IMR-90 (cell line): Measurements from ENCODE around the gene UBXN2A. TPM values are rescaled to one million over a fixed set of nuclear protein-coding genes. Genes with fewer than 3 reads are reported as not detected.

Source experiments
- ATAC-seq: fragments of 200-7000 bp; cut with Tn5 transposase; 2 replicates; pipeline ENCODE4 v1.9.1; 2020; ENCODE audit warnings: low read depth, mild to moderate bottlenecking, moderate library complexity
- BruUV-seq: library from RNA; stranded (reverse); fragments of 400-500 nt; replicated peaks from 2 replicates; lab custom pipeline; 2021; lab: Mats Ljungman, UMichigan
- CTCF ChIA-PET: fragments of 300-600 bp; formaldehyde crosslinking; extraction: SDS; loops from one replicate; lab custom pipeline; 2021; ENCODE audit warnings: antibody characterized with exemption; lab: Yijun Ruan, JAX
- POLR2A ChIA-PET: fragments of 300-600 bp; sonication (Branson Sonifier 250); formaldehyde crosslinking; loops from one replicate; lab custom pipeline; 2022; ENCODE audit warnings: antibody characterized with exemption; ENCODE audit not compliant: unreplicated experiment; lab: Charles Lee
- DNase-seq: peaks from one replicate; pipeline ENCODE4 v3.0.0; 2013
- H2AFZ ChIP-seq: replicated peaks from 2 replicates; pipeline ENCODE3; 2013; ENCODE audit warnings: low read length, mild to moderate bottlenecking; ENCODE audit not compliant: poor library complexity
- H2AK5ac ChIP-seq: 2 replicates; pipeline ENCODE4 v1.6.1; 2013; ENCODE audit warnings: low read depth, low read length, inconsistent platforms
- H2AK9ac ChIP-seq: replicated peaks from 2 replicates; pipeline ENCODE3; 2013; ENCODE audit warnings: mild to moderate bottlenecking, low read depth, low read length, moderate library complexity; ENCODE audit not compliant: poor library complexity
- H2BK120ac ChIP-seq: 2 replicates; pipeline ENCODE4 v1.6.1; 2013; ENCODE audit warnings: low read depth, low read length, inconsistent platforms
- H2BK15ac ChIP-seq: 3 replicates; pipeline ENCODE4 v1.6.1; 2013; ENCODE audit warnings: low read depth, low read length, inconsistent platforms
- H2BK20ac ChIP-seq: 2 replicates; pipeline ENCODE4 v1.6.1; 2013; ENCODE audit warnings: low read depth, mild to moderate bottlenecking, inconsistent platforms, low read length, moderate library complexity
- H2BK5ac ChIP-seq: 2 replicates; pipeline ENCODE4 v1.6.1; 2013; ENCODE audit warnings: mild to moderate bottlenecking, low read depth, low read length, inconsistent platforms; ENCODE audit not compliant: poor library complexity, severe bottlenecking
- H3K14ac ChIP-seq: replicated peaks from 2 replicates; pipeline ENCODE4 v1.6.1; 2013; ENCODE audit warnings: low read depth, low read length, inconsistent platforms
- H3K18ac ChIP-seq: 2 replicates; pipeline ENCODE4 v1.6.1; 2013; ENCODE audit warnings: low read depth, low read length, control low read depth
- H3K23ac ChIP-seq: 2 replicates; pipeline ENCODE4 v1.6.1; 2013; ENCODE audit warnings: low read depth, low read length, inconsistent platforms
- H3K27ac ChIP-seq: 2 replicates; pipeline ENCODE4 v1.5.1; 2013; ENCODE audit warnings: mild to moderate bottlenecking, control low read depth, low read length; ENCODE audit not compliant: insufficient read depth
- H3K27me3 ChIP-seq: 2 replicates; pipeline ENCODE4 v1.6.1; 2013; ENCODE audit warnings: low read length; ENCODE audit not compliant: control insufficient read depth, insufficient read depth
- H3K36me3 ChIP-seq: 2 replicates; pipeline ENCODE4 v1.6.1; 2013; ENCODE audit warnings: low read length, mixed read lengths; ENCODE audit not compliant: control insufficient read depth, insufficient read depth
- H3K4ac ChIP-seq: 2 replicates; pipeline ENCODE4 v1.6.1; 2013; ENCODE audit warnings: low read depth, low read length, inconsistent platforms
- H3K4me1 ChIP-seq: 2 replicates; pipeline ENCODE4 v1.6.1; 2013; ENCODE audit warnings: low read length, mixed read lengths; ENCODE audit not compliant: control insufficient read depth, insufficient read depth
- H3K4me2 ChIP-seq: 2 replicates; pipeline ENCODE4 v1.6.1; 2013; ENCODE audit warnings: low read depth, mild to moderate bottlenecking, control low read depth, low read length, moderate library complexity
- H3K4me3 ChIP-seq: 2 replicates; pipeline ENCODE4 v1.5.1; 2013; ENCODE audit warnings: low read depth, mild to moderate bottlenecking, control low read depth, low read length, moderate library complexity; ENCODE audit not compliant: insufficient read depth
- H3K56ac ChIP-seq: 2 replicates; pipeline ENCODE4 v1.6.1; 2013; ENCODE audit warnings: low read length, inconsistent platforms; ENCODE audit not compliant: insufficient read depth; ENCODE audit errors: extremely low read depth
- H3K79me1 ChIP-seq, 2 experiments: 2 replicates each; pipeline ENCODE4 v1.6.1; 2013; ENCODE audit warnings: low read length in 2 of 2, inconsistent platforms in 1 of 2, low read depth in 1 of 2
- H3K9ac ChIP-seq: 2 replicates; pipeline ENCODE4 v1.6.1; 2013; ENCODE audit warnings: low read depth, low read length, control low read depth
- H3K9me1 ChIP-seq: 2 replicates; pipeline ENCODE4 v1.6.1; 2013; ENCODE audit warnings: low read length, inconsistent platforms; ENCODE audit not compliant: insufficient read depth
- H3K9me3 ChIP-seq: 2 replicates; pipeline ENCODE4 v1.6.1; 2013; ENCODE audit warnings: low read length; ENCODE audit not compliant: control insufficient read depth, insufficient read depth
- H4K20me1 ChIP-seq: 2 replicates; pipeline ENCODE4 v1.6.1; 2013; ENCODE audit warnings: low read length, inconsistent platforms; ENCODE audit not compliant: insufficient read depth
- H4K5ac ChIP-seq: 2 replicates; pipeline ENCODE4 v1.6.1; 2013; ENCODE audit warnings: mild to moderate bottlenecking, low read depth, low read length, control low read depth
- H4K8ac ChIP-seq, 2 experiments: 2 replicates each; pipeline ENCODE4 v1.6.1; 2013; ENCODE audit warnings: low read depth in 2 of 2, low read length in 2 of 2, control low read depth in 1 of 2, inconsistent platforms in 1 of 2
- H4K91ac ChIP-seq: 2 replicates; pipeline ENCODE4 v1.6.1; 2013; ENCODE audit warnings: low read depth, low read length, inconsistent platforms; ENCODE audit not compliant: insufficient read depth
- CEBPB ChIP-seq: IDR thresholded peaks from 2 replicates; pipeline ENCODE4 v1.6.1; 2012; ENCODE audit warnings: low read depth, low read length, improper control_type of control experiment
- ELK1 ChIP-seq: fragments of 150-350 bp; IDR thresholded peaks from 2 replicates; pipeline ENCODE4 v1.6.1; 2016; ENCODE audit warnings: low read depth, mild to moderate bottlenecking, low read length, moderate library complexity, borderline replicate concordance
- FOS ChIP-seq: fragments of 150-350 bp; IDR thresholded peaks from 2 replicates; pipeline ENCODE4 v1.6.1; 2016; ENCODE audit warnings: low read depth, low read length
- MXI1 ChIP-seq: IDR thresholded peaks from 2 replicates; pipeline ENCODE4 v1.6.1; 2012; ENCODE audit warnings: low read depth, mild to moderate bottlenecking, low read length, moderate library complexity, borderline replicate concordance
- NFE2L2 ChIP-seq: fragments of 150-350 bp; IDR thresholded peaks from 2 replicates; pipeline ENCODE4 v1.6.1; 2016; ENCODE audit warnings: low read depth, mild to moderate bottlenecking, low read length
- POLR2A ChIP-seq: IDR thresholded peaks from 2 replicates; pipeline ENCODE4 v1.6.1; 2012; ENCODE audit warnings: mild to moderate bottlenecking, low read depth, low read length
- RAD21 ChIP-seq: IDR thresholded peaks from 2 replicates; pipeline ENCODE4 v1.6.1; 2012; ENCODE audit warnings: low read length, improper control_type of control experiment
- RCOR1 ChIP-seq: IDR thresholded peaks from 2 replicates; pipeline ENCODE4 v1.6.1; 2012; ENCODE audit warnings: mild to moderate bottlenecking, low read length, improper control_type of control experiment; ENCODE audit not compliant: insufficient replicate concordance
- SMC3 ChIP-seq: fragments of 150-350 bp; IDR thresholded peaks from 2 replicates; pipeline ENCODE4 v1.6.1; 2016; ENCODE audit warnings: low read depth, mild to moderate bottlenecking, antibody characterized with exemption, low read length, moderate library complexity
- USF2 ChIP-seq: fragments of 150-350 bp; IDR thresholded peaks from 2 replicates; pipeline ENCODE4 v1.6.1; 2017; ENCODE audit warnings: mild to moderate bottlenecking, antibody characterized with exemption, low read length, low read depth
- WGBS, 2 experiments: methylation state at CpG; one replicate each; pipeline versions ENCODE4 v1.1.5 to v1.1.7; 2013; ENCODE audit warnings: missing lambda C conversion rate in 2 of 2; ENCODE audit not compliant: insufficient read length in 1 of 2; ENCODE audit errors: extremely low coverage in 2 of 2; 5-methylcytosine and 5-hydroxymethylcytosine counted together
- dilution Hi-C: fragments of 300-500 bp; cut with HindIII; formaldehyde crosslinking; loops from one replicate; pipeline ENCODE4 v1.14.3; 2018; ENCODE audit warnings: low sequenced_read_pairs; ENCODE audit not compliant: unreplicated experiment
- in situ Hi-C: fragments of 300-500 bp; cut with MboI; formaldehyde crosslinking; loops from 3 replicates; pipeline ENCODE4 v1.14.3; 2019; ENCODE audit warnings: low sequenced_read_pairs, inconsistent platforms, mixed read lengths
- intact Hi-C: fragments of 100-400 bp; cut with micrococcal nuclease; formaldehyde crosslinking; loops from 2 replicates; pipeline ENCODE4 v1.10.0; 2022
- polyA plus RNA-seq, 3 experiments: library from polyadenylated mRNA; depleted of rRNA; stranded (reverse); fragments of >200 nt; gene quantifications; 2 replicates each; pipeline ENCODE4 v1.2.3, GENCODE V29; 2012; ENCODE audit warnings: low replicate concordance in 1 of 3
- total RNA-seq: library from RNA; depleted of rRNA; stranded (reverse); fragments of >200 nt; gene quantifications from 2 replicates; pipeline ENCODE4 v1.2.3, GENCODE V29; 2012

The UBXN2A gene
- total and polyA plus RNA-seq, 2 of the 4 experiments (the other 2 are of a cell fraction): 4.6 to 7.7 TPM

- peak within 1 kb of the TSS; percentile 35; the same call in 1 of the 2 replicates for H2BK120ac ChIP-seq
- no peaks in the 10 kb centered on the region for H4K20me1 ChIP-seq
- ATAC-seq (peak; percentile 98), DNase-seq (peak; percentile 99)
- no peak for TF ChIP-seq NFE2L2
- TF ChIP-seq USF2: 0 out of 2 replicates have a peak, but pooled peaks have one; percentile 23
- TF ChIP-seq FOS: peak; percentile 14; the same call in 1 of the 2 replicates
- TF ChIP-seq CEBPB: no peak
- no peak for TF ChIP-seq RAD21
- no peak for TF ChIP-seq RCOR1
- no peak for TF ChIP-seq SMC3
- TF ChIP-seq MXI1: peak; percentile 62; the same call in 1 of the 2 replicates
- TF ChIP-seq ELK1: no peak
- peak; percentile 79 for TF ChIP-seq POLR2A
- no peak within 1 kb of the TSS for H2BK20ac ChIP-seq
- H3K4me2 ChIP-seq: peak within 1 kb of the TSS; percentile 64
- H2AK9ac ChIP-seq: peak within 1 kb of the TSS; percentile 92
- H3K9me1 ChIP-seq: peaks cover 8% of the 10 kb centered on the region
- peak within 1 kb of the TSS; percentile 61 for H3K27ac ChIP-seq
- peak within 1 kb of the TSS; percentile 23; the same call in 1 of the 2 replicates for H4K91ac ChIP-seq
- peak within 1 kb of the TSS; percentile 56; the same call in 2 of the 3 replicates for H2BK15ac ChIP-seq
- CTCF ChIA-PET: interaction anchor here (0.6 to 1.1 kb wide), 2 partner anchors 12 to 64 kb away, joined by 3 to 4 read pairs; no protein-coding TSS in a partner anchor
- no peak within 1 kb of the TSS; the same call in 1 of the 2 replicates for H3K18ac ChIP-seq
- in situ Hi-C loops: no loop called here
- peak within 1 kb of the TSS; percentile 94 to 97 for H4K8ac ChIP-seq
- peak within 1 kb of the TSS; percentile 97 for H2AFZ ChIP-seq
- peak within 1 kb of the TSS; percentile 72 for H4K5ac ChIP-seq
- peaks cover 10 to 21% of the 10 kb centered on the region in 2 experiments; a peak in 3 of 4 replicates for H3K79me1 ChIP-seq
- peak within 1 kb of the TSS; percentile 67 for H3K56ac ChIP-seq
- BruUV-seq: no TSS peak
- WGBS, 2 experiments: 0% methylated on average over 14 of the region's 38 CpGs; no CpG with 5 or more reads in 1 of the 2 experiments
- peak within 1 kb of the TSS; percentile 73 for H3K4me3 ChIP-seq
- no peaks in the 10 kb centered on the region for H3K36me3 ChIP-seq
- POLR2A ChIA-PET: interaction anchor here (0.6 to 1.5 kb wide), 4 partner anchors 9 to 59 kb away, joined by 3 to 6 read pairs (median 4); no protein-coding TSS in a partner anchor
- peak within 1 kb of the TSS; percentile 93; the same call in 1 of the 2 replicates for H3K23ac ChIP-seq
- intact Hi-C loops: loop anchor here (10.0 kb wide), 1 partner anchor 102 kb away; the partner anchor contains the start of gene UBXN2A
- H3K27me3 ChIP-seq: no peaks in the 10 kb centered on the region
- H3K9ac ChIP-seq: peak within 1 kb of the TSS; percentile 63
- peak within 1 kb of the TSS; percentile 57 for H2BK5ac ChIP-seq
- dilution Hi-C loops: no loop called here
- no peaks in the 10 kb centered on the region for H3K4me1 ChIP-seq
- peak within 1 kb of the TSS; percentile 85 for H3K14ac ChIP-seq
- peak within 1 kb of the TSS; percentile 84 for H3K4ac ChIP-seq
- peak within 1 kb of the TSS; percentile 66 for H2AK5ac ChIP-seq
- H3K9me3 ChIP-seq: no peaks in the 10 kb centered on the region
Observed at GRCh38 chr2:24046930-24047702, 106.9 kb downstream of the UBXN2A start, which contains the start of gene WDCP. TSS of gene WDCP (minus strand) at chr2:24047391. CDS start at chr2:24039494, 7,897 bp downstream.
